ENCODE results near the gene ALKBH5.

The ALKBH5 gene

DNA sequence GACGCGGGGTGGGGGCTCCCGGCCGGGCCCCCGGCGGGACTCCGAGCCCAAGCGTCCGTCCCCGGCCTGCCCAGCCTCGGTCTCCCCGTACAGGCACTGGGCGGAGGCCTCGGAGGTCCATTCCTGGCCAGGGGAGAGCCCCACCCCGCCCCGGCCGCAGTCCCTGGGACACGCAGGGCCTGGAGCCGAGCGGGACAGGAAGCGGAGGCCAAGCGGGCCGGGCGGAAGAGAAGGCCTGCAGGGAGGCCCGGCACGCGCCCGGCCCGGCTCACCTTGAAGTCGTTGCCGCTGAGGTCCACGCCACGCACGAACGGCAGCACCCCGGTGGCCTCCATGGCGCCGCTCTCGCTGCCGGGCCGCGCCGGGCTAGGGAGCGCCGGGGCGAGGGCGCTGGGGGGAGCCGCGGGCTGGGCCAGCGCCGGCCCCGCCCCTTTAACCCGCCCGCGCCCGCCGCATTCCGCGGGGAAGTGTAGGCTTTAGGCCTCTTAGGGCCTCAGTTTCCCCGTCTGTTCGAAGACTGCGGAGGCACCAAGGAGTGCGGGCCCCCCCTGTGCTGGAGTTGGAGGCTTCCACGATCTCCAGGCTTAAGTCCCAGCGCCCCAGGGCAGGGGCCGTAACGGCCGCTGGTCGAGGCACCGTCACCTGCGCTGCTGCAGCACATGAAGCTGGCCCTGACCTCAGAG lies 74.9 kb downstream of the ALKBH5 start, which contains the start of gene FLII:
Gene FLII (minus strand): TSS at position 383 of the 683 bp plus-strand sequence. CDS start 48 bp downstream, at position 335.
- H3K4me3 ChIP-seq (replicated peaks; ENCODE audit: low read depth, low read length), result peak within 1 kb of the TSS; percentile 84
- TF ChIP-seq, protein P1, sequence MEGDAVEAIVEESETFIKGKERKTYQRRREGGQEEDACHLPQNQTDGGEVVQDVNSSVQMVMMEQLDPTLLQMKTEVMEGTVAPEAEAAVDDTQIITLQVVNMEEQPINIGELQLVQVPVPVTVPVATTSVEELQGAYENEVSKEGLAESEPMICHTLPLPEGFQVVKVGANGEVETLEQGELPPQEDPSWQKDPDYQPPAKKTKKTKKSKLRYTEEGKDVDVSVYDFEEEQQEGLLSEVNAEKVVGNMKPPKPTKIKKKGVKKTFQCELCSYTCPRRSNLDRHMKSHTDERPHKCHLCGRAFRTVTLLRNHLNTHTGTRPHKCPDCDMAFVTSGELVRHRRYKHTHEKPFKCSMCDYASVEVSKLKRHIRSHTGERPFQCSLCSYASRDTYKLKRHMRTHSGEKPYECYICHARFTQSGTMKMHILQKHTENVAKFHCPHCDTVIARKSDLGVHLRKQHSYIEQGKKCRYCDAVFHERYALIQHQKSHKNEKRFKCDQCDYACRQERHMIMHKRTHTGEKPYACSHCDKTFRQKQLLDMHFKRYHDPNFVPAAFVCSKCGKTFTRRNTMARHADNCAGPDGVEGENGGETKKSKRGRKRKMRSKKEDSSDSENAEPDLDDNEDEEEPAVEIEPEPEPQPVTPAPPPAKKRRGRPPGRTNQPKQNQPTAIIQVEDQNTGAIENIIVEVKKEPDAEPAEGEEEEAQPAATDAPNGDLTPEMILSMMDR (IDR thresholded peaks at IDR 0.05; ENCODE audit: low read length, missing control alignments), result no peak
- DNase-seq (ENCODE audit: low read depth), result peak; percentile 17

Data from fibroblast of pulmonary artery (primary cell).